ENCODE data around the gene CCND1. TPM values are rescaled to one million over a fixed set of nuclear protein-coding genes. Genes with fewer than 3 reads are reported as not detected.

Gene CCND1
- total and polyA plus RNA-seq, 2 donors (not counting 1 experiment from before 2014, with no cell fraction given): 322 to 548 TPM

DNA sequence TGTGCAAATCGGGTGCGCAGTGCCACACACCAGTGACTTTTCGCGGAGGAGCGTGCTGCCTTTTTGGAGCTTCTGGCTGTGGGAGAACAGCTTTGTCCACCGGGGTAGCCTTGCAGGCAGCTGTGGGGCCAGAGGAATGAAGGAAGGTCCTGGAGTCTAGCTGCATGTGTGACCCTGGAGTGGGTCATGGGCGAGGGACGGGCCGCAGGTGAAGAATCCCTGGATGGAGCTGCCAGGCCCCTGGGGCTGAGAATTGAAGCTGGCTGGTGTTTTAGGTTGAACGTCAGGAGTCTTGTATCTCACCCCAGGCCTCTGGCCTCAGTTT, 8.6 kb downstream of the CCND1 start:
- H4K20me1 ChIP-seq (ENCODE audit: control insufficient read depth, extremely low read depth, insufficient read depth, low read length): no peaks in the 10 kb centered on the region
- H3K4me1 ChIP-seq (ENCODE audit: control insufficient read depth, extremely low read depth, insufficient read depth, low read length): peaks cover 8% of the 10 kb centered on the region
- H3K4me3 ChIP-seq (replicated peaks in 1 of 4; ENCODE audit: control extremely low read depth in 1 of 4, insufficient read depth in 1 of 4, low read depth in 3 of 4, low read length in 4 of 4): no peak overlapping the region
- H3K36me3 ChIP-seq (ENCODE audit: control insufficient read depth, insufficient read depth, low read length): peaks cover 65% of the 10 kb centered on the region
- H3K9me3 ChIP-seq (ENCODE audit: control insufficient read depth, insufficient read depth, low read depth, low read length): no peaks in the 10 kb centered on the region
- H3K9ac ChIP-seq (ENCODE audit: insufficient read depth, low read length): no peak overlapping the region
- H3K79me2 ChIP-seq (ENCODE audit: control insufficient read depth, insufficient read depth, low read length): peaks cover 59% of the 10 kb centered on the region
- H3K4me2 ChIP-seq (ENCODE audit: extremely low read depth, insufficient read depth, low read length): no peak overlapping the region
- no peak for TF ChIP-seq EZH2 (IDR thresholded peaks at IDR 0.05; ENCODE audit: low read length, missing control alignments)
- TF ChIP-seq, protein P1, sequence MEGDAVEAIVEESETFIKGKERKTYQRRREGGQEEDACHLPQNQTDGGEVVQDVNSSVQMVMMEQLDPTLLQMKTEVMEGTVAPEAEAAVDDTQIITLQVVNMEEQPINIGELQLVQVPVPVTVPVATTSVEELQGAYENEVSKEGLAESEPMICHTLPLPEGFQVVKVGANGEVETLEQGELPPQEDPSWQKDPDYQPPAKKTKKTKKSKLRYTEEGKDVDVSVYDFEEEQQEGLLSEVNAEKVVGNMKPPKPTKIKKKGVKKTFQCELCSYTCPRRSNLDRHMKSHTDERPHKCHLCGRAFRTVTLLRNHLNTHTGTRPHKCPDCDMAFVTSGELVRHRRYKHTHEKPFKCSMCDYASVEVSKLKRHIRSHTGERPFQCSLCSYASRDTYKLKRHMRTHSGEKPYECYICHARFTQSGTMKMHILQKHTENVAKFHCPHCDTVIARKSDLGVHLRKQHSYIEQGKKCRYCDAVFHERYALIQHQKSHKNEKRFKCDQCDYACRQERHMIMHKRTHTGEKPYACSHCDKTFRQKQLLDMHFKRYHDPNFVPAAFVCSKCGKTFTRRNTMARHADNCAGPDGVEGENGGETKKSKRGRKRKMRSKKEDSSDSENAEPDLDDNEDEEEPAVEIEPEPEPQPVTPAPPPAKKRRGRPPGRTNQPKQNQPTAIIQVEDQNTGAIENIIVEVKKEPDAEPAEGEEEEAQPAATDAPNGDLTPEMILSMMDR (conservative IDR thresholded peaks at IDR 0.05 in 1 of 2, IDR thresholded peaks at IDR 0.05 in 1 of 2; ENCODE audit: low read depth in 1 of 2, low read length in 2 of 2): no peak
- DNase-seq (ENCODE audit: low read depth in 2 of 2): no peak
- H3K27ac ChIP-seq (ENCODE audit: insufficient read depth, low read length): no peak overlapping the region
- no peaks in the 10 kb centered on the region for H3K27me3 ChIP-seq (ENCODE audit: control insufficient read depth, insufficient read depth, low read length)
- no peak overlapping the region for H2AFZ ChIP-seq (ENCODE audit: low read length)

DNA sequence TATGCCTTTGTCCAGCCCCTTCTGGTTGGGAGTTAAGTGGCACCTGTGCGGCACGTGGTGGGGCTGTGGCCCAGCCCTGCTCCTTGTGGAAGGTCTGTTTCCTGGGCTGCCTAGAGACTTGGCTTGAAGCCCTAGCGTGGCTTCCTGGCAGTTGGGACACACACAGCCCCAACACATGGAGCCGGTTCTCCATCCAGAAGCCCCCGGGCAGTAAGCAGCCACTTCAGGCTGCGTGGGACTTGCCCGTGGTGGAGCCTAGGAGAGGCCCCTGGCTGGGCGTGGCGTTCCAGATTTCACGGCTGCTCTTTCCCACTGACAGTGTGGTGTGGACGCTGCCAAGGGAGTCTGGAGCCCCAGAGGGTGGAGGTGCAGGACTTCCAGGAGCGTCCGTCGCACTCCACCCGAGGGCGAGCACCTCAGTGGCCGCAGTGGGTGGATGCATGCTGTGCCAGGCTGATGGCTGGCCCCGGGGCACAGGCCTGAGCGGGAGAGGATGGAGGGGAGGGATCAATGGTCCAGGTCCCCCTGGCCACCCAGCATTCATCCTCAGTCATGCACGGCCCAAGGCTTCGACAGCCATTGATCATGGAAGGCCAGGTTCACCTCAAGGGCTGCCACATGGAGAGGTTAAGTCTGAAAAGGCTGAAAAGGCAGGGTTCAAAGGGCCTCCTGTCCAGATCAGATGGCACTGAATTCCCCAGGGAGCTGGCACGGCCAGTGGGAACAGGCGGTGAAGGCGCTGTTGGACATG, 9.3 kb downstream of the CCND1 start:
- Histone ChIP-seq H3K27me3 (ENCODE audit: control insufficient read depth, insufficient read depth, low read length) (no peaks in the 10 kb centered on the region), H3K4me2 (ENCODE audit: extremely low read depth, insufficient read depth, low read length) (no peak overlapping the region), H3K27ac (ENCODE audit: insufficient read depth, low read length) (peak overlapping the region; percentile 12), H4K20me1 (ENCODE audit: control insufficient read depth, extremely low read depth, insufficient read depth, low read length) (no peaks in the 10 kb centered on the region), H3K9ac (ENCODE audit: insufficient read depth, low read length) (no peak overlapping the region), H3K9me3 (ENCODE audit: control insufficient read depth, insufficient read depth, low read depth, low read length) (no peaks in the 10 kb centered on the region), H3K79me2 (ENCODE audit: control insufficient read depth, insufficient read depth, low read length) (peaks cover 52% of the 10 kb centered on the region), H3K4me3 (replicated peaks in 1 of 4; ENCODE audit: control extremely low read depth in 1 of 4, insufficient read depth in 1 of 4, low read depth in 3 of 4, low read length in 4 of 4) (no peak overlapping the region), H2AFZ (ENCODE audit: low read length) (no peak overlapping the region), H3K4me1 (ENCODE audit: control insufficient read depth, extremely low read depth, insufficient read depth, low read length) (peaks cover 5% of the 10 kb centered on the region), H3K36me3 (ENCODE audit: control insufficient read depth, insufficient read depth, low read length) (peaks cover 62% of the 10 kb centered on the region)
- TF ChIP-seq EZH2 (IDR thresholded peaks at IDR 0.05; ENCODE audit: low read length, missing control alignments): no peak
- TF ChIP-seq, protein P1 (conservative IDR thresholded peaks at IDR 0.05 in 1 of 2, IDR thresholded peaks at IDR 0.05 in 1 of 2; ENCODE audit: low read depth in 1 of 2, low read length in 2 of 2): no peak
- DNase-seq (ENCODE audit: low read depth in 2 of 2): no peak

DNA sequence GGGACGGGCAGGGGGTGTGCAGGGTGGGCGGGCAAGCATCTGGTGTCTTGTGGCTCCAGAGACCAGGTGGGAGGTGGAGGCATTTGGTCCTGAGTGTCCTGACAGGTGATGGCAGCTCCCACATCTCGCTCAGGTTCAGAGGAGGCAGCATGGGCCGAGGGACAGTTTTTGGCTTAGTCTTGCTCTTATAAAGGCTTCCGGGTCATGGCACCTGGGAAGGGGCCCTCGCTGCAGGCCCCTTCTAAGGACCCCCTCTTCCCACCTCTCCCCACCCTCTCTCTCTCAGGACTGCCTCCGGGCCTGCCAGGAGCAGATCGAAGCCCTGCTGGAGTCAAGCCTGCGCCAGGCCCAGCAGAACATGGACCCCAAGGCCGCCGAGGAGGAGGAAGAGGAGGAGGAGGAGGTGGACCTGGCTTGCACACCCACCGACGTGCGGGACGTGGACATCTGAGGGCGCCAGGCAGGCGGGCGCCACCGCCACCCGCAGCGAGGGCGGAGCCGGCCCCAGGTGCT, 9.9 kb downstream of the CCND1 start:
- H3K36me3 ChIP-seq (ENCODE audit: control insufficient read depth, insufficient read depth, low read length): peaks cover 61% of the 10 kb centered on the region
- peaks cover 4% of the 10 kb centered on the region for H3K4me1 ChIP-seq (ENCODE audit: control insufficient read depth, extremely low read depth, insufficient read depth, low read length)
- H2AFZ ChIP-seq (ENCODE audit: low read length): no peak overlapping the region
- no peak for DNase-seq (ENCODE audit: low read depth in 2 of 2)
- no peaks in the 10 kb centered on the region for H4K20me1 ChIP-seq (ENCODE audit: control insufficient read depth, extremely low read depth, insufficient read depth, low read length)
- no peak overlapping the region for H3K4me2 ChIP-seq (ENCODE audit: extremely low read depth, insufficient read depth, low read length)
- TF ChIP-seq, protein P1 (conservative IDR thresholded peaks at IDR 0.05 in 1 of 2, IDR thresholded peaks at IDR 0.05 in 1 of 2; ENCODE audit: low read depth in 1 of 2, low read length in 2 of 2): no peak
- no peak for TF ChIP-seq EZH2 (IDR thresholded peaks at IDR 0.05; ENCODE audit: low read length, missing control alignments)
- no peaks in the 10 kb centered on the region for H3K9me3 ChIP-seq (ENCODE audit: control insufficient read depth, insufficient read depth, low read depth, low read length)
- peaks cover 46% of the 10 kb centered on the region for H3K79me2 ChIP-seq (ENCODE audit: control insufficient read depth, insufficient read depth, low read length)
- H3K27me3 ChIP-seq (ENCODE audit: control insufficient read depth, insufficient read depth, low read length): no peaks in the 10 kb centered on the region
- H3K9ac ChIP-seq (ENCODE audit: insufficient read depth, low read length): no peak overlapping the region
- H3K27ac ChIP-seq (ENCODE audit: insufficient read depth, low read length): no peak overlapping the region
- no peak overlapping the region for H3K4me3 ChIP-seq (replicated peaks in 1 of 4; ENCODE audit: control extremely low read depth in 1 of 4, insufficient read depth in 1 of 4, low read depth in 3 of 4, low read length in 4 of 4)
